SHP77 (cell line): ENCODE measurements around the gene RAB40B.

Experiments
- DNase-seq, 2 experiments: peaks; one replicate each; lab custom pipeline; 2025; lab: John Stamatoyannopoulos, UW

Gene RAB40B

GRCh38 chr17:82615084-82616020 is 83.1 kb downstream of the RAB40B start:
- DNase-seq, result peak in 1 of 2 experiments; percentile 10

GRCh38 chr17:82614095-82614631 is 84.3 kb downstream of the RAB40B start:
- no peak for DNase-seq

- DNase-seq, result peak; percentile 72 to 86
These were observed 85.0 kb downstream of the RAB40B start for GRCh38 chr17:82613283-82614094.

GRCh38 chr17:82611140-82612058 is 87.1 kb downstream of the RAB40B start:
- peak; percentile 66 to 72 for DNase-seq

GRCh38 chr17:82609655-82610054 is 88.8 kb downstream of the RAB40B start:
- no peak for DNase-seq

- no peak for DNase-seq
These were observed 89.7 kb downstream of the RAB40B start for GRCh38 chr17:82608816-82609215.

- no peak for DNase-seq
These were observed 92.4 kb downstream of the RAB40B start for GRCh38 chr17:82605939-82606600.
